ENCODE measurements around the gene TCF7L1. TPM values are rescaled to one million over a fixed set of nuclear protein-coding genes. Genes with fewer than 3 reads are reported as not detected.

TCF7L1 gene
- total RNA-seq, 2 experiments from 2014 or later: not detected

DNA sequence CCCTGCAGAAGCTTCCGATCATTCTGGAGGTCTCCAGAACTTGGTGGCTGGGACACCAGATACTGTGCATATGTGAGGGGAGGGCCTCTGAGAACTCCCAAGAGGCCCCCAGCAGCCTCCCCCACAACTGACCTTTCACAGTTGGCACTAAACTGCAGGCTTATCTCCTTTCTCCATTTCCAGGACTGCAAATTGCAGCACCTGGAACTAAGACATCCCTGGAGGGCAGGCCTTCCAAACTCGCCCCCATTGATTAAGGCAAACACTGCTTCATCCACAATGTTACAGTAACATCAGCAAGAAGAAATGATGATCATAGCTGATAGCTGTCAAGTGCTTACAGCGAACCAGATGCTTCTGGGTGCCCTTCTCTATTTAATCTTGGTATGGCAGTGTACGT is 126.7 kb downstream of the TCF7L1 start:
- H3K4me3 ChIP-seq (ENCODE audit: low read depth, low read length, poor library complexity, severe bottlenecking): no peak overlapping the region
- no peak for DNase-seq (ENCODE audit: low spot score)
- no peak overlapping the region for H3K4me2 ChIP-seq (ENCODE audit: low read length)
- H3K79me2 ChIP-seq (ENCODE audit: insufficient read depth, low read depth, low read length): no peaks in the 10 kb centered on the region
- POLR2A ChIA-PET: no interaction called here
- no peaks in the 10 kb centered on the region for H3K4me1 ChIP-seq (ENCODE audit: insufficient read depth, low read length, poor library complexity, severe bottlenecking)
- H3K27ac ChIP-seq (ENCODE audit: low read depth, low read length, poor library complexity, severe bottlenecking): no peak overlapping the region
- no peaks in the 10 kb centered on the region for H4K20me1 ChIP-seq (ENCODE audit: insufficient read depth, low read length)
- H3K9me2 ChIP-seq (ENCODE audit: insufficient read depth, low read length): no peaks in the 10 kb centered on the region
- CTCF ChIA-PET (ENCODE audit: unreplicated experiment): no interaction called here
- BruUV-seq (replicated peaks): no TSS peak
- H2AFZ ChIP-seq (ENCODE audit: low read length): no peak overlapping the region
- no peaks in the 10 kb centered on the region for H3K36me3 ChIP-seq (ENCODE audit: insufficient read depth, low read length)
- TF ChIP-seq, protein P1, sequence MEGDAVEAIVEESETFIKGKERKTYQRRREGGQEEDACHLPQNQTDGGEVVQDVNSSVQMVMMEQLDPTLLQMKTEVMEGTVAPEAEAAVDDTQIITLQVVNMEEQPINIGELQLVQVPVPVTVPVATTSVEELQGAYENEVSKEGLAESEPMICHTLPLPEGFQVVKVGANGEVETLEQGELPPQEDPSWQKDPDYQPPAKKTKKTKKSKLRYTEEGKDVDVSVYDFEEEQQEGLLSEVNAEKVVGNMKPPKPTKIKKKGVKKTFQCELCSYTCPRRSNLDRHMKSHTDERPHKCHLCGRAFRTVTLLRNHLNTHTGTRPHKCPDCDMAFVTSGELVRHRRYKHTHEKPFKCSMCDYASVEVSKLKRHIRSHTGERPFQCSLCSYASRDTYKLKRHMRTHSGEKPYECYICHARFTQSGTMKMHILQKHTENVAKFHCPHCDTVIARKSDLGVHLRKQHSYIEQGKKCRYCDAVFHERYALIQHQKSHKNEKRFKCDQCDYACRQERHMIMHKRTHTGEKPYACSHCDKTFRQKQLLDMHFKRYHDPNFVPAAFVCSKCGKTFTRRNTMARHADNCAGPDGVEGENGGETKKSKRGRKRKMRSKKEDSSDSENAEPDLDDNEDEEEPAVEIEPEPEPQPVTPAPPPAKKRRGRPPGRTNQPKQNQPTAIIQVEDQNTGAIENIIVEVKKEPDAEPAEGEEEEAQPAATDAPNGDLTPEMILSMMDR (conservative IDR thresholded peaks at IDR 0.05; ENCODE audit: low read length): no peak
- no peak for TF ChIP-seq EZH2phosphoT487 (IDR thresholded peaks at IDR 0.05; ENCODE audit: borderline replicate concordance, low read depth, low read length)
- no peaks in the 10 kb centered on the region for H3K9me3 ChIP-seq (ENCODE audit: low read length)
- intact Hi-C loops (cut with micrococcal nuclease; ENCODE audit: unreplicated experiment): no loop called here

- ChIA-PET CTCF (ENCODE audit: unreplicated experiment) (no interaction called here), POLR2A (no interaction called here)
- no peak for TF ChIP-seq EZH2phosphoT487 (IDR thresholded peaks at IDR 0.05; ENCODE audit: borderline replicate concordance, low read depth, low read length)
- TF ChIP-seq, protein P1 (conservative IDR thresholded peaks at IDR 0.05; ENCODE audit: low read length): no peak
- Histone ChIP-seq H3K9me3 (ENCODE audit: low read length) (no peaks in the 10 kb centered on the region), H2AFZ (ENCODE audit: low read length) (no peak overlapping the region), H3K36me3 (ENCODE audit: insufficient read depth, low read length) (no peaks in the 10 kb centered on the region), H3K4me3 (ENCODE audit: low read depth, low read length, poor library complexity, severe bottlenecking) (no peak overlapping the region), H3K9me2 (ENCODE audit: insufficient read depth, low read length) (no peaks in the 10 kb centered on the region), H3K27ac (ENCODE audit: low read depth, low read length, poor library complexity, severe bottlenecking) (no peak overlapping the region), H3K4me1 (ENCODE audit: insufficient read depth, low read length, poor library complexity, severe bottlenecking) (no peaks in the 10 kb centered on the region), H3K79me2 (ENCODE audit: insufficient read depth, low read depth, low read length) (no peaks in the 10 kb centered on the region), H4K20me1 (ENCODE audit: insufficient read depth, low read length) (no peaks in the 10 kb centered on the region), H3K4me2 (ENCODE audit: low read length) (no peak overlapping the region)
- no peak for DNase-seq (ENCODE audit: low spot score)
- no TSS peak for BruUV-seq (replicated peaks)
- intact Hi-C loops (cut with micrococcal nuclease; ENCODE audit: unreplicated experiment): no loop called here
Observed at GRCh38 chr2:85263591-85263990, 130.4 kb downstream of the TCF7L1 start.

DNA sequence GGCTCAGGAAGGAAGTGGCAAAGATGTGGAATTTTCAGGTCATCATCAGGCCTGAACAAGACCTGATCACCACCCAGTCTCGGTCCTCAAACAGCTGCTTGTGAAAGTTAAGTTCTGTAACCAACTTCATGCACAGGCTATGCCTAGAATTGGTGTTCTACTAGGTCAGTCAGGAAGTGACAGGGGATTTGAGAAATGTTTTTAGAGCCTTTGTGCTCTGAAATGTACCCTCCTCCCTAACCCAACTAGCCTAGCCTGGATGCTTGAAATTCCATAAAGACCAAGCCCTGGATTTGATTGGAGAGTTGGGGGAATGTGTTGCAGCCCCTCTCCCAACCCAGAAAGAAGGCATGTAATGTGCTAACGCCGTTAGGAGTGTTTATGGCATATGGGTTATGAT is 131.3 kb downstream of the TCF7L1 start:
- Histone ChIP-seq H3K4me2 (ENCODE audit: low read length) (no peak overlapping the region), H3K9me2 (ENCODE audit: insufficient read depth, low read length) (no peaks in the 10 kb centered on the region), H3K9me3 (ENCODE audit: low read length) (no peaks in the 10 kb centered on the region), H3K4me3 (ENCODE audit: low read depth, low read length, poor library complexity, severe bottlenecking) (no peak overlapping the region), H3K4me1 (ENCODE audit: insufficient read depth, low read length, poor library complexity, severe bottlenecking) (no peaks in the 10 kb centered on the region), H4K20me1 (ENCODE audit: insufficient read depth, low read length) (no peaks in the 10 kb centered on the region), H3K27ac (ENCODE audit: low read depth, low read length, poor library complexity, severe bottlenecking) (no peak overlapping the region), H3K79me2 (ENCODE audit: insufficient read depth, low read depth, low read length) (no peaks in the 10 kb centered on the region), H2AFZ (ENCODE audit: low read length) (no peak overlapping the region), H3K36me3 (ENCODE audit: insufficient read depth, low read length) (no peaks in the 10 kb centered on the region)
- ChIA-PET CTCF (ENCODE audit: unreplicated experiment) (no interaction called here), POLR2A (no interaction called here)
- TF ChIP-seq EZH2phosphoT487 (IDR thresholded peaks at IDR 0.05; ENCODE audit: borderline replicate concordance, low read depth, low read length): no peak
- BruUV-seq (replicated peaks): no TSS peak
- DNase-seq (ENCODE audit: low spot score): no peak
- intact Hi-C loops (cut with micrococcal nuclease; ENCODE audit: unreplicated experiment): no loop called here

Measured in OCI-LY7 (cell line).